ENCODE results near the gene MRPL57. TPM values are rescaled to one million over a fixed set of nuclear protein-coding genes. Genes with fewer than 3 reads are reported as not detected.

Gene MRPL57
- total RNA-seq, 1 donor from 2014 or later: 19.4 TPM

Other genes with a start within 250 kb of the MRPL57 start
- 35.1 TPM for gene LATS2, start 115.1 kb upstream of the MRPL57 start, total RNA-seq
- 198 TPM for gene SAP18, start 36.5 kb upstream of the MRPL57 start, total RNA-seq
- 1.2 TPM for gene SKA3, start 106 bp upstream of the MRPL57 start, total RNA-seq

Data from mucosa of gallbladder (tissue), 1 donor.